Mesothelial cell of epicardium (in vitro differentiated cells): ENCODE measurements around the gene UNC5CL. TPM values are rescaled to one million over a fixed set of nuclear protein-coding genes. Genes with fewer than 3 reads are reported as not detected.

ENCODE experiments used
- DNase-seq, 2 experiments: peaks; one replicate each; pipeline ENCODE4 v3.0.0; 2021; ENCODE audit warnings: low spot score in 2 of 2; ENCODE audit not compliant: unreplicated experiment in 2 of 2
- H3K27ac Mint-ChIP-seq: 2 replicates; pipeline ENCODE4 v1.8.0; 2021; ENCODE audit warnings: mixed read lengths
- H3K27me3 Mint-ChIP-seq: 2 replicates; pipeline ENCODE4 v1.8.0; 2021; ENCODE audit warnings: low read depth, mixed read lengths
- H3K36me3 Mint-ChIP-seq: 2 replicates; pipeline ENCODE4 v1.8.0; 2021; ENCODE audit warnings: mixed read lengths
- H3K4me1 Mint-ChIP-seq: 2 replicates; pipeline ENCODE4 v1.8.0; 2021; ENCODE audit warnings: mixed read lengths
- H3K4me3 Mint-ChIP-seq: 2 replicates; pipeline ENCODE4 v1.8.0; 2021; ENCODE audit warnings: mild to moderate bottlenecking, moderate library complexity, mixed read lengths
- H3K9me3 Mint-ChIP-seq: 2 replicates; pipeline ENCODE4 v1.8.0; 2021; ENCODE audit warnings: mixed read lengths
- total RNA-seq: library from RNA; stranded (reverse); gene quantifications from 3 replicates; pipeline ENCODE4 v1.2.1, GENCODE V29; 2021
- TF ChIP-seq, protein P1 (sequence below): fragments of 200-600 bp; sonication (generic); IDR thresholded peaks from one replicate; pipeline ENCODE4 v1.5.0; 2021; ENCODE audit warnings: antibody characterized with exemption; ENCODE audit not compliant: unreplicated experiment

The UNC5CL gene
- total RNA-seq, 1 donor from 2014 or later, result 2.0 TPM

DNA sequence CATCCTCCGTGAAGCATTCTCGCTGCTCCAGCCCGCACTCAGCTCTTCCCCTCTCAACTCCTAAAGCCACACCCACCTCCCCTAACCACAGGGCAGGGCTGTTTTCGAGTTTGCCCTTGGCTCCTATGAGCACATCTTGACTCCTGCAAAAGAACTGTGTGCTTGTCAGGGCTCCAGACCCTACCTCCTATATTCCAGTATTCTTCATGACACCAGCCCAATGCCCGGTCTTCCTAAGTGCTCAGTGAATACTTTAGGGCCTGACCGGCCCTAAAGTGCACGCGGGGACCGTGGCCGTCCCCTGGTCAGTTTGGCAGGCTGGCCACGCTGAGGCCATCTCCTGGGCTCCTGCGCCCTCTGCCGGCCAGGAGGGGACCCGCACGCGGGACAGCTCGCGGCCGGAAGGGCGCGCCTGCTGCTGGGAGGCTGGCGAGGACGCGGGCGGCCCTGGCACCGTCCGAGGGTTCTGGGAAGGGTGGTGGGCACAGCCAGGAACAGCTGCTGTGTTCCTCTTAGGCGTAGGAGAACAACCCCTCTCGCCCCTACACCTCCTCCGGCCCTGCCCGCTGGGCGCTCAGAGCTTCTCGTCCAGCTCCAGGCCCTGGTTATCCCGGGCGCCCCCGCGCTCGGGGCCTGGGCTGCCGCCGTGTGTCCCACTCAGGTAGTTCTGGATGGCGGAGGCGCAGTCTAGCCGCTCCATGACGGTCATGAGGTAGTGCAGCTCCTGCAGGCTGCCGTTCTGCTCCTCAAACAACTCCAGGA is 11.0 kb downstream of the UNC5CL start:
- H3K36me3 Mint-ChIP-seq, result peaks cover 3% of the 10 kb centered on the region
- peaks cover 1% of the 10 kb centered on the region for H3K27me3 Mint-ChIP-seq
- TF ChIP-seq, protein P1, sequence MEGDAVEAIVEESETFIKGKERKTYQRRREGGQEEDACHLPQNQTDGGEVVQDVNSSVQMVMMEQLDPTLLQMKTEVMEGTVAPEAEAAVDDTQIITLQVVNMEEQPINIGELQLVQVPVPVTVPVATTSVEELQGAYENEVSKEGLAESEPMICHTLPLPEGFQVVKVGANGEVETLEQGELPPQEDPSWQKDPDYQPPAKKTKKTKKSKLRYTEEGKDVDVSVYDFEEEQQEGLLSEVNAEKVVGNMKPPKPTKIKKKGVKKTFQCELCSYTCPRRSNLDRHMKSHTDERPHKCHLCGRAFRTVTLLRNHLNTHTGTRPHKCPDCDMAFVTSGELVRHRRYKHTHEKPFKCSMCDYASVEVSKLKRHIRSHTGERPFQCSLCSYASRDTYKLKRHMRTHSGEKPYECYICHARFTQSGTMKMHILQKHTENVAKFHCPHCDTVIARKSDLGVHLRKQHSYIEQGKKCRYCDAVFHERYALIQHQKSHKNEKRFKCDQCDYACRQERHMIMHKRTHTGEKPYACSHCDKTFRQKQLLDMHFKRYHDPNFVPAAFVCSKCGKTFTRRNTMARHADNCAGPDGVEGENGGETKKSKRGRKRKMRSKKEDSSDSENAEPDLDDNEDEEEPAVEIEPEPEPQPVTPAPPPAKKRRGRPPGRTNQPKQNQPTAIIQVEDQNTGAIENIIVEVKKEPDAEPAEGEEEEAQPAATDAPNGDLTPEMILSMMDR, result peak; percentile 99
- peak overlapping the region; percentile 73 for H3K27ac Mint-ChIP-seq
- DNase-seq, result peak; percentile 68 to 95
- H3K4me3 Mint-ChIP-seq, result peak overlapping the region; percentile 76
- no peaks in the 10 kb centered on the region for H3K9me3 Mint-ChIP-seq
- peaks cover 46% of the 10 kb centered on the region for H3K4me1 Mint-ChIP-seq

DNA sequence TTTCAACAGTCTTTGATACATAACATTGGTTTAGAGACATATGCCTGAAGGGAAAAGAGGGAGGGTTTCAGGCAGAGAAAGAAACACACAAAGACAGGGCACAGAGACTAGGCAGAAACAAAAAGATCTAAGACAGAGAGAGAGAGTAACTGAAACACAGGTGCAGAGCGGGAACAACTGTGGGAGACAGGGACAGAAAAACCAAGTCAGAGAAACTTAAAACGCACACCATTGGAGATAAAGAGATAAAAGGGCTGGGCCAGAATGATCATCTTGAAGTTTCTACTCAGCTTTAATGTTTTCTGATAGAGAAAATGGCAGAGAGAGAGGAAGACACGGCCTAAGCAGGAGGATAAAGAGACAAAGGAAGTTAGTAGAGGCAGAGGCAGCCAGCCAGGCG is 11.8 kb downstream of the UNC5CL start:
- no peak for DNase-seq
- TF ChIP-seq, protein P1, result no peak
- Mint-ChIP-seq H3K36me3 (peaks cover 3% of the 10 kb centered on the region), H3K4me1 (peaks cover 53% of the 10 kb centered on the region), H3K27ac (peak overlapping the region; percentile 73), H3K4me3 (peak overlapping the region; percentile 76), H3K27me3 (peaks cover 1% of the 10 kb centered on the region), H3K9me3 (no peaks in the 10 kb centered on the region)

DNA sequence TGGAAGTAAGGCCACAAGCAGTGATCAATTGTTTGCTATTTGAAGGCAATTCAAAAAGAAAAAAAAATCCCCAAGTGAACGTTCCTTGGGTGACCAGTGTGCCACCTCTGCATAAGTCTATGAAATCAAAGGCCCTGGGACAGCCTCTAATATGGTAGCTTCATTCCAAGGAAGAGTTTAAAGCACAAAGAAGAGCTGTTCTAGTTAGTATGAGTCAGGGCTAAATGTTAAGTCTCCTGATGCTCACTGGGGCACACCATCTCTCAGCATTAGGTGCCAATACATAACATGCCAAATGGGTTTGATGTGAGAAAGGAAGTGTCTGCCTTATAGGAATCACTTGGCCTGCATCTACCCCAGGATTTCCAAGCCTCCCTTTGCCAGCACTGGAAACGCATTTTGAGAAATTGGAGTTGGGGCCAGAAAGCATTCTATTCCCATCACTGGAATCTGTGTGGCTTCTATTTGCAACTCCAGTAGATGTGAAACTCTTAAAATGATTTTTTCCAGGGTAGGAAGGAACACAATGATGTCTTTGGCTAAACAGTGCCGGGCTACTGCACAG is 13.0 kb downstream of the UNC5CL start:
- H3K27me3 Mint-ChIP-seq, result no peaks in the 10 kb centered on the region
- H3K27ac Mint-ChIP-seq, result peak overlapping the region; percentile 26
- H3K36me3 Mint-ChIP-seq, result peaks cover 3% of the 10 kb centered on the region
- H3K4me3 Mint-ChIP-seq, result peak overlapping the region; percentile 36
- peaks cover 63% of the 10 kb centered on the region for H3K4me1 Mint-ChIP-seq
- H3K9me3 Mint-ChIP-seq, result no peaks in the 10 kb centered on the region
- TF ChIP-seq, protein P1, result no peak
- no peak for DNase-seq

DNA sequence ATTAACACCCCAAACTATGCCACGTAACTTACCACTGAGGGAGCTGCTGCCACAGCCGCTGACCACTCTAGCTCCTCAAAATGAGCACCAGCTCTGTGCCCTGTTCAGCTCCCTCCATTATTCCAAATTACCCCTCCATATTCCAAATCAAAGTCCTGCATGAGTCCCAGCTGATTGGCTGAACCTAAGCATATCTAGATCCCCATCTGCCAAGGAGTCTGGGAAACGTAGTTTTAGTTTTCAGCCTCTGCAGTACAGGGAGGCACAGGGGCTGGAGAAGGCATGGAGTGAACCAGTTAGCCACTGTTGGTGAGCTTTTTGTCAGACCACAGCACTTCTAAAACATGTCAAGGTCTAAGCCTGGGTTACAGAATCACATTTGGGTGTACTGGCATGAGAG is 15.9 kb downstream of the UNC5CL start:
- H3K4me1 Mint-ChIP-seq, result peaks cover 53% of the 10 kb centered on the region
- TF ChIP-seq, protein P1, result no peak
- peaks cover 9% of the 10 kb centered on the region for H3K9me3 Mint-ChIP-seq
- H3K36me3 Mint-ChIP-seq, result peaks cover 11% of the 10 kb centered on the region
- H3K27ac Mint-ChIP-seq, result peak overlapping the region; percentile 94
- DNase-seq, result no peak
- peaks cover 2% of the 10 kb centered on the region for H3K27me3 Mint-ChIP-seq
- H3K4me3 Mint-ChIP-seq, result no peak overlapping the region

DNA sequence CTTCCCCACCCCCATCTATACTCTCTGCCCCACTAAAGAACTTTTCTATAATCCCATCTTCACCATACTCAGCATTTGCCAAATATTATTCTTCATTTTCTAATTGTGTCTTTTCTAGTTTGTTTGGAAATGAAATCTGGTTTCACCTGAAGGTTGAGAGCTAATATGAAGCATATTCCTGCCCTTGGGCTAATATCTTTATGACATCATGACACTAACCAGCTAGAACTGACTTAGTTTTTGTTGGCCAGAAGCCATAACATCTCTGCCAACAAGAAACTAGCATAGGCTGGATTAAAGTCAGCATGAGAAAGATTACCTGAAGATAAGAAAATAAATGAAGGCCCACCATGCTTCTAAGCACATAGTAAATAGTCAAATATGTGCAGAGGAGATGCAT is 16.7 kb downstream of the UNC5CL start:
- Mint-ChIP-seq H3K9me3 (peaks cover 9% of the 10 kb centered on the region), H3K27ac (peak overlapping the region; percentile 94), H3K36me3 (peaks cover 12% of the 10 kb centered on the region), H3K4me1 (peaks cover 50% of the 10 kb centered on the region), H3K27me3 (peaks cover 2% of the 10 kb centered on the region), H3K4me3 (no peak overlapping the region)
- TF ChIP-seq, protein P1, result no peak
- no peak for DNase-seq
